GM06990 (cell line): ENCODE results near the gene RGS19.

ENCODE experiments used
- DNase-seq: peaks from one replicate; pipeline ENCODE4 v3.0.0-alpha.2; 2011; ENCODE audit not compliant: insufficient read length; ENCODE audit errors: extremely low read depth
- H3K27me3 ChIP-seq: replicated peaks from 2 replicates; pipeline ENCODE4 v1.6.0; 2011; ENCODE audit warnings: low read length; ENCODE audit not compliant: control insufficient read depth, insufficient read depth
- H3K36me3 ChIP-seq: 2 replicates; pipeline ENCODE4 v1.5.1; 2011; ENCODE audit warnings: low read length; ENCODE audit not compliant: control insufficient read depth, insufficient read depth
- H3K4me3 ChIP-seq: replicated peaks from 2 replicates; pipeline ENCODE4 v1.5.1; 2011; ENCODE audit warnings: low read depth, mild to moderate bottlenecking, control low read depth, low read length
- CTCF ChIP-seq: IDR thresholded peaks from 2 replicates; pipeline ENCODE4 v1.5.1; 2011; ENCODE audit warnings: low read length, control low read depth, mild to moderate bottlenecking, inconsistent platforms; ENCODE audit not compliant: insufficient read depth, poor library complexity, severe bottlenecking

RGS19 gene

DNA sequence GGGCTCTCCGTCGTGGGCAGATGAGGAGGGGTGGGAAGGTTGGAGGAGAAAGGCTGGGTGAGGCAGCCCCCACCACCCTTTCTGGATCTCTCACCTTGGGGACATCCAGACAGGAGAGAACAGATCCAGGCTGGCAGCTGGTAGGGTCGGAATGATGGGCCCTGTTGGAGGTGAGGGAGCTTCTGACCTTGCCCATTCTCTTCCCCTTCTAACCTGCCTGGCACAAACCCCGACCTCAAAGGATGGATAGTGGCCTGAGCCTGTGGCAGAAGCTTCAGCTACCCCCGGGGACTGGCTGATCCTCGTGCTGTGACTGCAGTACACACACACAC lies 34.1 kb upstream of the RGS19 start:
- no peaks in the 10 kb centered on the region; the same call in 1 of the 2 replicates for H3K27me3 ChIP-seq
- DNase-seq, result no peak
- H3K36me3 ChIP-seq, result no peaks in the 10 kb centered on the region
- no peak for TF ChIP-seq CTCF
- H3K4me3 ChIP-seq, result no peak overlapping the region

DNA sequence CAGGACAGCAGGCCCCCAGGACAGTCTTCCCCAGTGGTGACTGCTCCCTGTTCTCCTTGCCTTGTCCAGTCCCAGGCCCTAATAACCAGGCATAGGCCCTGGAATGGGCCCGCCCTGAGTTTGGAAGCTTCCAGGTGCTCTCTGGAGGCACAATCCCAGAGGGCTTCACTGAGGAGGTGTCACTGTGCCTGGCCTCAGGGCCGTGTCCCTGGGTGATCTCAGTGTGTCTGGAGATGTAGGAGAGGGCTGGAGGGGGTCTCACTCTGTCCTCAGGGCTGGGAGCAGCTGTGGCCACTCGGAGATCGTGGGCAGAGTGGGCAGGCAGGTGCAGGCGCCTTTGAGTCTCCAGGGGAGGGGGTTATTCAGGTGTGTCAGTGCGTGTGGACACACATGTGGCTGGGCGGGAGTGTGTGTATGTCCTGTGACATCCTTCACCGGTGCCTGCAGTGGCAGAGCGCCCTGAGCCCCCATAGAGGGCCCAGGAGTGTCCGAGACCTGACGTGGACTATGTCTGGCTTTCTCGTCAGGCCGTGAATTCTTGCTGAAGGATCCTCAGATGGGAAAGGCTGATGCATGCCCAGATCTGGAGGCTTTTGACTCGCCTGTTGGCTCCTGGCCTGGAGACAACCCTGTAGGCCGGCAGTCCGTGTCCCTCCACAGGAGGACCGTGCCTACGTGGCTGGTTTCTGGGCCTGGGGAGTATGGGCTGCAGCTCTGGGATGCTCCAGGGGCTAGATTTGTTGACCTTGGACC lies 33.5 kb upstream of the RGS19 start:
- DNase-seq, result no peak
- Histone ChIP-seq H3K4me3 (no peak overlapping the region), H3K36me3 (no peaks in the 10 kb centered on the region), H3K27me3 (no peaks in the 10 kb centered on the region; the same call in 1 of the 2 replicates)
- no peak for TF ChIP-seq CTCF

DNA sequence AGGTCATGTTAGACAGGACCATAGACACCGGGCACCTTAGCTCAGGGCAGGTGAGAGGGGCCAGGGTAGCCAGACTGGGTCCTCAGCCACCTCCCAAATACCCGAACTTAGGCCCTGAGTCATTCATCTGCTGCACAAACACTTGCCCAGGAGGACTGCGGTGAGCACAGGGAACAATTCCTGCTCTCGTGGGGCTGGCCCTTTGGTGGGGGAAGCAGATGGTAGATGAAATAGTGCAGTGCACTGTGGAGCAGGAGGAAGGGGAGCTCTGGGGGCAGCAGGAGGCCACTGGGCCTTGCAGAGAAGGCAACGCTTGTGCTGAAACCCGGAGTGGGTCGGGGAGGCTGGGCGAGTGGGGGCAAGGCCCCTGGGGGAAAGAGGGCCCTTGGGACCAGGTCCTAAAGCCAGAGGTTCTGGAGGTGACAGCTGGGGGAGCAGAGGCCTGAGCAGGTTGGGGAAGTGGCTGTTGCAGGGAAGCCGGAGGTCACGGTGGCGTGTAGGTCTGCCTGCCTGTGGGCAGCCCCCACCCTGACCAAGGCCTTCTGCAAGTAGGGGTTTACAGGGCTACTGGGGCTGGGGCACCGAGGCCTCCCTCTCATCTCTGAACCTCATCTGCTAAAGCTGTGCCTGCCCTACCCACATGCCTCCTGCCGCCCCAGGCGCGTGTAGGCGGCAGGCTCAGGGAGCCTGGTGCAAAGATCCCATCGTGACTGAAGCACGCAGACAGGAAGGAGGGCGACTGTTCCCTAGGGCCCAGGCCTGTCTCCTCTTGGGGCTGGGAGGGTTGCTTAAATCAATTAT lies 32.7 kb upstream of the RGS19 start:
- no peaks in the 10 kb centered on the region; the same call in 1 of the 2 replicates for H3K27me3 ChIP-seq
- TF ChIP-seq CTCF, result no peak
- H3K4me3 ChIP-seq, result no peak overlapping the region
- H3K36me3 ChIP-seq, result no peaks in the 10 kb centered on the region
- no peak for DNase-seq

DNA sequence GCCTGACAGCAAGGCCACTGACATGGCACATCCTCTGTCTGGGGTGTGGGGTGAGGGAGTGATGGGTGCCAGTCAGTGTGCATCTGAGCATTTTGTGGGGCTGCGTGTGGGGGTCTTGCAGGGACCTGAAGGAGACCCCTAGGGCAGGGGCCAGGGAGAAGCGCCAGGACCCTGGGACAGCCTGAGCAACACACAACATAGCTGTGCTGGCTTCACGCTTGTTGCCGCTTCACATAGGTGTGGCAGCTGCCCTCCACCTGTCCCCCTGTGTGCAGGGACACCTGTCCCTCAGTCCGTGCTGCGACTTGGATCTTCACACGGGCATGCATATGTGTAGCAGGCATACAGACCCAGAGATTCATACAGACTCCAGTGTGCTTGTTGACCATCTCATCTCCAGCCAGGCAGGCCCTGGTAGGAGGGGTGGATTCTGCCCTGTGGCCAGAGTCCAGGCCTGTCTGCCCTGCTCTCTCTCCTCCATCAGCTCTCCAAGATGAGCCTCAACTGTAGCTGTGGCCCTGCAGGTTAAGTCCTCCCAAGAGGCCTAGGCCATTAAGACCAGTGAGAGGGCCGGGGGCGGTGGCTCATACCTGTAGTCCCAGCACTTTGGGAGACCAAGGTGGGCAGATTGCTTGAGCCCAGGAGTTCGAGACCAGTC lies 31.2 kb upstream of the RGS19 start:
- Histone ChIP-seq H3K27me3 (no peaks in the 10 kb centered on the region; the same call in none of the 2 replicates), H3K36me3 (no peaks in the 10 kb centered on the region), H3K4me3 (no peak overlapping the region)
- no peak for TF ChIP-seq CTCF
- DNase-seq, result no peak

DNA sequence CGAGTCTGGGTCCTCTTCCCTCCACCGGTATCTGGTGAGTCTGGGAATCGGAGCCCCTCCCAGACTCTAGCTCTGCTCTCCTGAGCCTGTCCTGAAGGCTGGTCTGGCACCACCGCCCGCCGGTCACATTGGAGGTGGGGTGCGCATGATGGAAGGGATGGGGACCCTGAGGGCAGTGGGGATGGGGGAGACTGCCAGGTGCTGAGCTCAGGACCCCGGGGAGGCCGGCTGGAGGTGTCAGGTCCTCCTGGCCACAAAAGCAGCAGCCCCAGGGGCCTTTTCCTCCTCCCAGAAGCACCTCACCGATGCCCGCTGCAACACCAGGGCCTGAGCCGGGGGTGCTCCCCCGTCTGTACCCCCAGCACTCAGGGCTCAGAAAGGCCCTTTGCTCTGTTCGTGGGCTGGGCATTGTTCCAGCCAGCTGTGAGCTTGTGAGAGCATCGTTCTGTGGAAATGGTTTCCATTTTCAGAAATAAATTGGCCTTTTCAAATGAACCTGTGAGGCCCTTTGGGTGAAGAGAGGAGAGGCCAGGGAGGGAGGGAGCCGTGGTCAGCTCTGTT lies 30.6 kb upstream of the RGS19 start:
- no peak for TF ChIP-seq CTCF
- DNase-seq, result no peak
- no peaks in the 10 kb centered on the region for H3K36me3 ChIP-seq
- no peak overlapping the region for H3K4me3 ChIP-seq
- no peaks in the 10 kb centered on the region; the same call in none of the 2 replicates for H3K27me3 ChIP-seq
